OCI-M1 (cell line): Measurements from ENCODE around the gene XPC.
"Not testable (repeated sequence)": the region's sequence is repeated elsewhere in the genome, so short reads cannot be mapped to it uniquely, and the experiment has no call there.

Experiments used
- DNase-seq: peaks from one replicate; lab custom pipeline; 2025; lab: John Stamatoyannopoulos, UW

The XPC gene

DNA sequence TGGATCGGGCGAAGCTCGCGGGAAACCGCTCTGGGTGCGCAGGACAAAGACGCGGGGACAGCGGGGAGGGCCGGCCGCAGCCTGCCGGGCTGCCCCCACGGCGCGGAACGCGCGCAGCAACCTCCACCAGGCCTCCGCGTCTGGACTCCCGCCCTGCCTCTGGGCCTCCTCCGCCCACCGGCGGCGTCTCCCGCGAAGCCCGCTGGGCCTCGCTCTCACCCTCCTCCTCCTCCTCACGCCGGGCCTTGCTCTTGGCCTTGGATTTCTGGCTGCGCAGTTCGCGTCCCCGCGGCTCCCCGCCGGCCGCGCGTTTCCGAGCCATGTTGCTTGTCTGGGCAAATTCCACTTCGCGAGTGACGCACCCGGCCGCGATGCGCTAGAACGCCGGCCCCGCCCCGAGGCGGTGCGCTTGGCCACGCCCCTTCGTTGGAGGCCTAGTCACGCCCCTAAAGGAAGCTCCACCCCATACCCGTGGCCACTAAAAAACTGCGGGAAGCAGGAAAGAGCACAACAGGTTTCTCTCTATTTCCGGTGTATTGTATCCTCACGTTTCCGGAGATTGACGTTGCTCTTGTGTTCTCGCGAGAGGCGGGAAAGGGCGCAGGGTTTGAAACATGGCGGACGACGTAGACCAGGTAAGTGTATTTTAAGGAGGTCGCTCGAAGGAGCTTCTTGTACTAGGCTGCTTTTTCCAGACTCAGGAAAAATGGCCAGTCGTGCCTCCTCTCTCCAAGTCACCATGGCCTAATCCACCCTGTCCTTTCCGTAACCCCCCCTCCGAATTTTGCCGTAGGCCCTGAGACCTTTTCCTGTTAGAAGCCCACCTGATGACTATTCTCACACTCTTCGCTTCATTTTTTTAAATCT, at the start of gene XPC, which contains the start of gene LSM3:
TSS of gene XPC (minus strand) at position 355 of the 867 bp plus-strand sequence. CDS start at position 322, 33 bp downstream.
TSS of gene LSM3 (plus strand) at position 571 of the 867 bp plus-strand sequence. CDS start at position 615, 44 bp downstream.
- peak; percentile 98 for DNase-seq

DNA sequence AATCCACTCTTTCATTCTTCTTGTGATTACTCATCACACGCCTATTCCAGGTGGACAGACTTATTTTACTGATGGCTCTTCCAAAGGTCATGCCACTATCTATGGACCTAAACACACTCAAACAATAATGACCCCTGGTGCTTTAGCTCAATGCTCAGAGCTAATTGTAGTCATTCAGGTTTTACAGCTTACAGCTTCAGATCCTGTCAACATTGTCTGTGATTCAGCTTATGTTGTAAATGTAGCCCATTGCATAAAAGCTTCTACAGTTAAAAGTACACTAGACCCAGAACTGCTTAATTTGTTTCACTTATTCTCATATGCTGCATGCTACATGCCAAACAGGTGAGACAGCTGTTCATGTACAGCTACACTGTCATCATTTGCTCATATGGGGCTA, 49.5 kb upstream of the XPC start:
- no peak for DNase-seq

DNA sequence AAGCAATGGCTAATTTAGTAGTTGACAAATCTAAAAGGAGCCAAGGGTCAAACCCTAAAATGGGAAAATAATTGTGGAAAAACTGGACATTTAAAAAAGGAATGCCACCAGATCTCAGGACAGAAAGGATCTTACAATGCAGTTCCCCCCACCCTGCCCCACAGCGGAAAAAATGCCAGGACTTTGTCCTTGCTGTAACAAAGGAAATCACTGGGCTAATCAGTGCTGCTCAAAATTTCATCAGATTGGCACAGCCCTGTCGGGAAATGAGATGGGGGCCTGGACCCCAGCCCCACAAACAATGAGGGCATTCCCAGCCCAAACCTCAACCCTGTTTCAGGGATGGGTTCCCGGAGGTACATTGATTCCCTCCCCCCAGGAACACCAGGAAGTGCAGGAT, 48.0 kb upstream of the XPC start:
- DNase-seq, result not testable (repeated sequence)

DNA sequence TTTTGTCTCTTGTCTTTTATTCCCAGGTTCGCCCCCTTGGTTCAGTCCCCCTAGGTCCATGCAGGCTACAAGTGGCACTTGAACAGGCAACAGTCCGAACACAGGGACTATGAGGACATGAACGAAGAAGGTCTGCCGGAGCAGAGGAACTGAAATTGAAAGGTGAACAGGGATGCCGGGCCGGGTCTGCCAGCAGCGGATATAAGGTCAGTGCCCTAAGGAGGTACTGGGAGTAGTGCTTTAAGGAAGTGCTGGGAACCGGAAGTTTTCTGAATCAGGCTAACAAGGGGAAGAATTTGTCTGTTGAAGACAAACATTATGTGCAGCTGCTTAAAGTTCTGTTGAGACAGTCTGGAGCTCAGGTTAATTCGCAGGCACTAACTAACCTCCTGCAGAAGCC, 47.0 kb upstream of the XPC start:
- no peak for DNase-seq

DNA sequence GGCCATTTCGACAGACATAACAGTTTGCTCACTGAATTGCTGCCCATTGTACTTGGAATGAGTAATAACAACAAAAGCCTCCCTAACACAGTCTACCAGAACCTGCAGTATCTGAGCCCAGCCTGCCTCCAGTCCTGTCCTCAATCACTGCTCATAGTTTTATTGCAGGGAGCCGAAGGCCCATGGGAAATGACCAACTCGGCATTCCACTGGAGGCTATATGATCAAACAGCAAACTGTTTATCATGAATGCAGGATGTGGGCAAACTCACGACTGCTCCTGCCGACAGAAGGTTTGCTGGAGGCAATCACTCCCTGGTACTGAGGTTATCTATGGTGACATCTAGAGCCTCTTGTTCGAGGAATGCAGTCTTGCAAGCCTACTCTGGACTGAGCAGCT, 46.5 kb upstream of the XPC start:
- peak; percentile 23 for DNase-seq

DNA sequence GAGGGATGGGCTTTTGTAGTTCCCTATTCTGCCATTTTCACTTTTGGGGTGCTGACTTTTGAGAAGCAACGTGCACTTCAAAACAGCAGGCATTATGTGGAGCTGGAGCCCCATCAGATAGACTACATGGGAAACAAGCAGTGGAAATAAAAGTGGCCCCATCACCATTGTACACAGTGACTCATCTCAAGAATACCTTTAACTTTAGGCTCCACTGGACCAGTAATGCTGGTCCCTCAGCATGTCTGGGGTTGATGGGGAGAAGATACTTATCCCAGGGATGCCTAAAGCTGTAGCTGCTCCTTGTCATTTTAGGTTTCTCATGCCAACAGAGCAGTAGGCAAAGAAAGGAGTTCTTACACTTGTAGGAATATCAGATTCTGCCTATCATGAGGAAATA, 45.2 kb upstream of the XPC start:
- DNase-seq, result no peak

DNA sequence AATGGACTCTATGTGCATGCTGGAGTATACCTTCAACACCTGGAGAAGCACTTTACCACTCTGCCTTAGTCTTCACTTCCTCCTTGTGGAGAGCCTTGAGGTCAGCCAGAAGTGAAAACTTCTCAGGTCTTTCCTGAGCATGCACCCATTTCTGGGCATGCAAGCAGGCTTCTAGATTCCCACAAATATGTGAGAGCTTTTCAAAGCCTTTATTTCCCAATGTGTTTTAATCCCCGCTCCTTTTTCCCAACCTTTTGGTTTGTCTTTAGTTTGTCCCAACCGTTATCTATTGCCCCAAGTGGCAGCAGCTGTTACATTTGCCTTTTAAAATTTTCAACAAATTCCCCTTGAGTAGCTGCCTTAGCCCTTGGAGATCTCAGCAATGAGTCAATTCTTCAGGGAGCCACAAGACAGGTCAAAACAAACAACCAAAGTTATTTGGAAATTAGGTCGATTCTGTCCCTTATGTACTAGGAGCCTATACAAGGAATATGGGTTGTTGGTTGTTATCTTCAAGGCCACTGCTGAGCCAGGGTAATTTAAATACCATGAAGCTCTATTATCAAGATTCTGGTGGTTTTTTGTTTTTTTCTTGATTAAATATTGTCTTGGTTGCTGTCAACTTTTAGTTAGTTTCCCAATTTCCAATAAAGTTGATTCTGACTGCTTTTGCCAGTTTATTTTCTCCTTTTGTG, 44.6 kb upstream of the XPC start:
- peak; percentile 71 for DNase-seq

DNA sequence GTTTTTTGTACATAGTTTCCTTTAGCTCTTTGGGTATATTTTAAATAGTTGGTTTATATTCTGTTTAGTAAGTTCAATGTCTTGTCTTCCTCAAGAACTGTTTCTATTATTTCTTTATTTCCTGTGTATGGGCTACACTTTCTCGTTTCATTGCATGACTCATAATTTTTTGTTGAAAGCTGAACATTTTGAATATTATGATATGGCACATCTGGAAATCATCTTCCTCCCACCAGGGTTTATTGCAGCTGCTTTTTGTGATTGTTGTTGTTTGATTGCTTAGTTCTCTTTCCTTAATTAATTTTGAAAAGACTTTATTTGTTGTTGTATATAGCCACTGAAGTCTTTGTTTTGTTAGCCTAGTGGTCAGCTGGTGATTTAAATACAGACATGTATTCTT, 44.1 kb upstream of the XPC start:
- DNase-seq, result no peak

DNA sequence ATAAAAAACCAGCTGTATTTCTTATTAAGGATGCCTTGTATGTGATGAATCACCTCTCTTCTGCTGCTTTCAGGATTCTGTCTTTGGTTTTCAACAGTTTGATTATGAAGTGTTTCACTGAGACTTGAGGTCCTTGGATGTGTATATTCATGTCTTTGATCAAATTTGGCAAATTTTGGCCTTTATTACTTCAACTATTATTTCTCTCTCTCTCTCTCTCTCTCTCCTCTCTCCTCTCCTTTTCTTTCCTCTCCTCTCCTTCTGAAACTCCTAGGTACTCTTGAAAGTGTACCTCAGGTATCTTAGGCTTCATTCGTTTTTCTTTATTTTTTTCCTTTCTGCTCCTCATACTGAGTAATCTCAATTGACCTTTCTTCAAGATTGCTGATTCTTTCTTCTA, 43.5 kb upstream of the XPC start:
- peak; percentile 18 for DNase-seq

DNA sequence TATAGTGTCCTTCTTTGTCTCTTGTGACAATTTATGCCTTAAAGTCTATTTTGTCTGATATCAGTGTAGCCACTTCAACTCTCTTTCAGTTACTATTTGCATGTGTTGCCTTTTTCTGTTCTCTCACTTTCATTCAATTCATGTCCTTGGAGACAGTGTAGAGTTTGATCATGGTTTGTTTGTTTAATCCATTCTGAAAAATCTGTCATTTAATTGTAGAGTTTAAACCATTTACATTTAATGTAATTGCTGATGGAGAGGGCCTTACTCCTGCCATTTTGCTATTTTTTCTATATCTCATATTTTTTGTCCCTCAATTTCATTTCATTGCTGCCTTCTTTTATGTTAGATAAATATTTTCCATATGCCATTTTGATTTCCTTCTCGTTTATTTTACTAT, 42.5 kb upstream of the XPC start:
- no peak for DNase-seq

DNA sequence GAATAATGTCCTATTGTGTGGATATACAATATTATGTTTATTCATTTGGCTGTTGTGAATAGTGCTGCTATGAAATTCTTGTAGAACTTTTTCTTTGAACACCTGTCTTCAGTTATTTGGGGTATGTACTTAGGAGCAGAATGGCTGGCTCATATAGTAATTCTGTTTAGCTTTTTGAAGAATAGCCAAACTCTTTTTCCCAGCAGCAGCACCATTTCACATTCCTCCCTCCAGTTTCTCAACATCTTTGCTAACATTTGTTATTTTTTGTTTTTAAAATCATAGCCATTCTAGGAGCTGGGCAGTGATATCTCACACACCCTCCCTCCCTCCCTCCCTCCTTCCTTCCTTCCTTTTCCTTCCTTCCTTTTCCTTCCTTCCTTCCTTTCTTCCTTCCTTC, 40.0 kb upstream of the XPC start:
- DNase-seq, result no peak

DNA sequence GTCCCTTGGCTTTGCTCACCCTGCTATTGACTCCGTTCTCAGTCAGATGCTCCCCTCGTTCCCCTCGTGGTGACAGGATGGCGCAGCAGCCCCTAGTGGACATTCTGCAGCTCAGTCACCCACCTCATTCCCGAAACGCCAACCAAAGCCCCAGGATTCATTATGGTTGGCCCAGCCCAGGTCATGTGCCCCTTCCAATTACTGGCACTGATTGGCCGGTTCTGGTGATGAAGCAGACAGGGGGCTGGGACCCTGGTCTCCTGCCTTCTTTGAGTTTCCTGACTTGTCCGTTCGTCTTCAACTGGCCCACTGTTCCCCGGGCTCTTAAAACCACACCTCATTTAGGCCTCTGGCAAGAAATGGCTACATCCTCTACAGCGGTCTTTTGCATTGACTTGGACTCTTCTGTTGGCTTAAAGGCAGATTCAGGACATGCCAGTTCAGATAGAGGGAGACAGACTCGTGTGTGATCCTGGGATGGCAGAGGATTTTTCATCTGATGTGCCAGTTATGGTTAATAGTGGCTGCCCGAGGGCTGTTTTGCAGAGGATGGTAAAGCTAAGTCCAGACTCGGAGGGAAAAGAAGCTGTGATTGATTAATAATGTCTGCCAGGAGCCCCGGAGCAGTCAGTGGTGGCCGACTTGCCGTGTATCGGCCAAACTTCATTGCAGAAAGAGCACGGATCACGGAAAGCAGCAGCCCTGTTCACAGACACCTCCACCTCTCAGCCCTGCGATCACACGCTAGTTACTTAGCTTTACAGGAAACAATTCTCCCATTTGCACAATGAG, 38.1 kb upstream of the XPC start:
- peak; percentile 96 for DNase-seq

DNA sequence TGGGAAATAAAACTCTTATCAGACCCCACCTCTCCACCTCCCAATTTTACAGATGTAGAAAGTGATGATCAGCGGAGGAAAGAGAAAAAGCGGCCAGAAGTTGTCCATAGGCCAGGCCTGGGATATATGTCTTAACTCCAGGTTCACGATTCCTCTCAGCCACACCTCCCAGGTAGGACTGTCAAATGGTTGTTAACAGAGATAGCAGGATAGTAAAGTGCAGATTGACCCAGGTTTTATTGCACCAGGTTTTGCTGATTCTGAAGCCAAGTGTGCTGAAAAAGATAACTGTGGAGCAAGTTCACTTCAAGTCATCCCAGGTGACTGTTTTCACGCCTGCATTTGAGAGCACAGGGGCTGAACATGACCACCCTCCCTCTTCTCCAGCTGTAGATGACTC, 36.4 kb upstream of the XPC start:
- no peak for DNase-seq

DNA sequence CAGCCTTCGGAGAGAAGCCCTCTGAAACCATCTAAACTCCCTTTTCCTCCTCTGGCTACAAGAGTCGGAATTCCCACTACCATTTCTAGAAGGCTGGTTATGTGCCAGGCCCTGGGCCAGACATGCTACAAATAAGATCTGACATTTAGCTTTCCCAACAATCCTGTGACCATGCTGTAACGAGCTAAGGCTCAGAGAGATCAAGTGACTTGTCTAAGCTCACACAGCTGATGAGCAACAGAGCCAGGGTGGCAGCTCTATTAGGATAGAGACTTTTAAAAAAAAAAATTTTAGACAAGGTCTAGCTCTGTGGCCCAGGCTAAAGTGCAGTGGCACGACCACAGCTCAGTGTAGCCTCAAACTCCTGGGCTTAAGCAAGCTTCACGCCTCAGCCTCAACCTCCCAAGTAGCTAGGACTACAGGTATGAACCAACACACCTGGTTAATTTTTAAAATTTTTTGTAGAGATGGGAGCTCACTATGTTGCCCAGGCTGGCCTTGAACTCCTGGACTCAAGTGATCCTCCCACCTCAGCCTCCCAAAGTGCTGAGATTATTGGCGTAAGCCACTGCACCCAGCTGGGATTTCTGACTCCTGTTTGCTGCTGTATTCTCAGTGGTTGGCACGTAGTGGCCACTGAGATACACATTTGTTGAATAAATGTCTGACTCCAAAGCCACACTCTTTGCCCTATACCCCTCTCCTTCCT, 34.8 kb upstream of the XPC start:
- no peak for DNase-seq

DNA sequence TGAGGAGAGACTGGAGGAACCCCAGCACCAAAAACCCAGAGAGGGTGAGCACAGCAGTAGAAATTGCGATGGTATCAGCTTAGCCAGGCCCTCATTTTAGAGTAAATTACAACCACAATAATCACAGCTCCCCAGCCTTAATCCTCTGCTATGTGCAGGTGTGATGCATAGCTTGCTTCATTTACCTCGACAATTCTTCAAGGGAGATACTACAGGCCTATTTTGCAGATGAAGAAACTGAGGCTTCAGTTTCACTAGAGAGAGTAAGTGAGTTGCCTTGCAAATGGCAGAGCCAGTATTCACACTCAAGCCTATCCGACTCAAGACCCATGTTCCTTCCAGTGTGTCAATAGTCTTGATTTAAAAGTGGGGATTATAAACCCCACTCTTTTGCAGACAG, 33.6 kb upstream of the XPC start:
- DNase-seq, result no peak

DNA sequence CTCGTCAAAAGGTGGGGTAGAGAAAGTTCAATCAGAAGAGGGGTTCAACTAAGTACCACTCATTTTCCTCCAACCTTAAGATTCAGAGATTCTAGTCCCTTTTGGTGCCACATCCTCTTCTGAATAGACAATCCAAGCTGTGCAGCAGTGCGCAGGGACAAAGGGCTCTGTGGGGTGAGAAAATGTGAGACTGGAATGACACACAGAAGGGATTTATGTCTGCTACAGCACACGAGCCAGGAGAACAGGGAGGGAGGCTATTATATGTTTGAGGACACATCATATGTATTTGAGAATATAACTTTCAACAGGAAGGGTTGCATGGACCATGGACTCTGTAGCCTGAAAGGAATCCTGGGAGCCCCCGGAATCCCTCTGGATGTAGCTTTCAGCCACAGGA, 33.2 kb upstream of the XPC start:
- DNase-seq, result no peak

DNA sequence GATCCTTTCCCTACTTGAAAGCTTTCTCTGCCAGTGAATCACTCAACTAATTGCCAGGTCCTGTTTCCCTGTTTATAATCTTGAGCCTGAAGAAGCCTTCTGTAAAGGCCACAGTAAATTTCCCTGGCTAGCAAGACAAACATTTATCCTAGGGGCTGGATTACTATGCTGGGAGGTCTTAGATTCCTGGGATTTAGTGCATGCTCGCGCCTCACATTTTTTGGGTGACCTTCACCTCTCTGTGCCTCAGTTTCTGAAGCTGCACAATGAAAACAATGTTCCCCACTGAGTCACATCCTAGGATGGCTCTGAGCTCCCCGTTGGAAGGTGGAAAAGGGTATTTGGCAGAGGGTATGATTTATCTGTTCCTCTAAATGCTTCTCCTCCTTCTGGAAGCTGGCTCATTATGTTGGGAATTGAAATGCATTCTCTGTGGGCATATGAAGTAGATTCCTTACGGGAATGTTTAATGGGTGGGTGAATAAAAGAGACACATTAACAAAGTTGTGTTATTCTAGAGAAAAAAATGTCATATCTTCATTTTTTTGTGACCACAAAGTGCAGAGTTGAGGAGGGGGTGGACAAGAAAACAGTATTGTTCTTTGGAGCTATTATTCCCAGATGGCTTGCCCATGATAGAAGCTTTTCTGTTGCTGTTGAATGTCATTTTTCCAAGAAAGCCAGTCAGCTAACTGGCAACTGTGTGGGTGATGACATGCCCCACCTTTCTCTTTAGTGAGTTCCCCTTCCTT, 32.6 kb upstream of the XPC start:
- DNase-seq, result peak; percentile 65

DNA sequence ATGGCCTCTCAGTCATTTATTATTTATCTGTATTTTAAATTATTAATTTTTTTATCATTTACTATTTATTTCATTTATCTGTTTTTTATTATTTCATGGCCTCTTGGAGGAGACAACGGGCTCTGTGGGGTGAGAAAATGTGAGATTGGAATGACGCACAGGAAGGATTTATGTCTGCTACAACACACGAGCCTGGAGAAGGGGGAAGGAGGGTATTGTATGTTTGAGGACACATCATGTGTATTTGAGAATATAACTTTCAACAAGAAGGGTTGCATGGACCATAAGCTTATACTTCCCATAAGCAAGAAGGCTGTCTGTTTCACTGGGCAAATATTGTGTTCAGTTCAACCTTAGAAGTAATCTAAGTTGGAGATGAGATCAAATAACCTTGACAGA, 31.9 kb upstream of the XPC start:
- DNase-seq, result no peak

DNA sequence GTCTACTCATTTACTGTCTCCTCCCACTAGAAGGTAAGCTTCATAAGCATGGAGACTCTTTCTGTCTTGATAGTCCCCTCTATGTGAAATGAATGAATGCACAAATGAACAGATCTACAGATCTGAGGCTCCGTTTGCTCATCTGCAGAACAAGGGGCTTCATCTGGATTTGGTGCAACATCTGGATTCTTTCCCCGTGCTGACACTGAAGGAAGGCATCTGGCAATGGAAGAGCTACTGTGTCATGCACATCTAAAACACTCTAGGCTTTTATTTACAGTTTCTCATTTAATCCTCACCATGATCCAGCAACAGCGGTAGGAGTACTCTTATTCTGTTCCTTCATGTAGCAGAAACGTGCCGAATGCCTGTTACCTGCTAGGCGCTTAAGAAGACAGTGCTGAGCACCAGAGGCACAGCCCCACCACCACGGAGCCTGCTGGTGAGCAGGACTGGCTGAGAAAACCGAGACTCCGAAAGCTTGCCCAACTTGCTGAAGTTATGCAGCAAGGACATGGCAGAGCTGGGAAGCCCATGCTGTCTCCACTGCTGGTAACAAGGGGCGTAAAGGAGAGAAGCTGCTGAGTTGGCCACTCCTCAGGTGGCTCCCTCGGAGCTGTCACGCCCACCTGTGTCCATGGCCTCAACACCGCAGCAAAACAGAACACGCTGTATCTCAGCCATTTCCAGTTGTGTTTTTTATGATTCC, 31.3 kb upstream of the XPC start:
- DNase-seq, result no peak

DNA sequence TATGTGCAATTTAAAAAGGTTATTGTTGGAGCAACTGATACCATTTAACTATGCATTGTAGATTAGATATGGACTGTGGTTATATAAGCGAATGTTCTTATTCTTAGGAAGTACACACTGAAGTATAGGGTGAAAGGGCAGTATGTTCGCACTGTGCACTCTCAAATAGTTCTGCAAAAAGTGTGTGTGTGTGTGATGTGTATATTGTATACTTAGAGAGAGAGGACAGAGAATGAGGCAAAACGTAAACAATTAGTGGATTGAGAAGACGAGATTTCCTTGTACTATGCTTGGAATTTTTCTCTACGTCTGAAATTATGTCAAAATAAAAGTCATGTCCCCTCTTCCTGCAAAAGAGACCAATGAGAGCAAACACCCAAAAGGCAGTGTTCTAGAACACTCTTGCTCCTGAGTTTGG, 30.6 kb upstream of the XPC start:
- DNase-seq, result no peak

DNA sequence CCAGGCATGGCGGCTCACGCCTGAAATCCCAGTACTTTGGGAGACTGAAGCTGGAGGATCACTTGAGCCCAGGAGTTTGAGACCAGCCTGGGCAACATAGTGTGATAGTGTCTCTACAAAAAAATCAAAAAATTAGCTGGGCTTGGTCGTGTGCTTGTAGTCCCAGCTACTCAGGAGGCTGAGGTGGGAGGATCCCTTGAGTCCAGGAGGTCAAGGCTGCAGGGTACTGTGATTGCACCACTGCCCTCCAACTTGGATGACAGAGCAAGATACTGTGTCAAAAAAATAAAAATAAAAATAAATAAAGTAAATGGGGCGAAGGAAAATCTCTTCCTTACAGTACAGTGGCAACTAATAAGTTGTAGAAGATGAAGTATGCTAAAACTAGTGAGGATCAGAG, 29.8 kb upstream of the XPC start:
- no peak for DNase-seq
